Body of pancreas (tissue), 4 donors: ENCODE measurements around the gene C3orf52.

Source experiments
- POLR2A ChIP-seq, 3 donors: fragments of 450-650 bp; IDR thresholded peaks; one replicate each; pipeline ENCODE4 v1.6.1; 2016; ENCODE audit warnings: antibody characterized with exemption in 3 of 3, mild to moderate bottlenecking in 2 of 3
- TF ChIP-seq, protein P1 (sequence below), 7 experiments: fragments of 450-650 bp in 4 of 7; fragments of 200-600 bp in 3 of 7; sonication (generic) in 3 of 7; IDR thresholded peaks; one replicate each; pipeline ENCODE4 v1.5.1; 2016 to 2019; ENCODE audit warnings: antibody characterized with exemption in 7 of 7

DNA sequence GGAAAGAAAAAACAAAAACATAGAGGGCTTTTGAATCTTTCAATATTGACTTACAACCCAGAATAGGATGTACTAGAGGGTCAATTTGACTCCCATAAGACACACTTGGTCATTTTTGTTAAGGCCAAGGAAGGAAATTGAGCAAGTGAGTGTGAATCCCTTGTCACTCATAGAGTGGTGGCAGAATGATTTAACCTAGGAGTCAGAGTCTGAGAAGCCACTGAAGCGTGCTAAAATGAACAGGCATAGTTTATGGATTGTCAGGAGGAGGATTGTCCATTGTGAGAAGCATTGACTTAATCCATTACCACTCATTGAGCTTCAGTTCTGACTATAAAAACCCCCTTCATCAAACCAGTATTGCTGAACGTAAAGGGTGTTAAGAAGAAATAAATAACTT lies 55.1 kb downstream of the C3orf52 start:
- TF ChIP-seq, protein P1, sequence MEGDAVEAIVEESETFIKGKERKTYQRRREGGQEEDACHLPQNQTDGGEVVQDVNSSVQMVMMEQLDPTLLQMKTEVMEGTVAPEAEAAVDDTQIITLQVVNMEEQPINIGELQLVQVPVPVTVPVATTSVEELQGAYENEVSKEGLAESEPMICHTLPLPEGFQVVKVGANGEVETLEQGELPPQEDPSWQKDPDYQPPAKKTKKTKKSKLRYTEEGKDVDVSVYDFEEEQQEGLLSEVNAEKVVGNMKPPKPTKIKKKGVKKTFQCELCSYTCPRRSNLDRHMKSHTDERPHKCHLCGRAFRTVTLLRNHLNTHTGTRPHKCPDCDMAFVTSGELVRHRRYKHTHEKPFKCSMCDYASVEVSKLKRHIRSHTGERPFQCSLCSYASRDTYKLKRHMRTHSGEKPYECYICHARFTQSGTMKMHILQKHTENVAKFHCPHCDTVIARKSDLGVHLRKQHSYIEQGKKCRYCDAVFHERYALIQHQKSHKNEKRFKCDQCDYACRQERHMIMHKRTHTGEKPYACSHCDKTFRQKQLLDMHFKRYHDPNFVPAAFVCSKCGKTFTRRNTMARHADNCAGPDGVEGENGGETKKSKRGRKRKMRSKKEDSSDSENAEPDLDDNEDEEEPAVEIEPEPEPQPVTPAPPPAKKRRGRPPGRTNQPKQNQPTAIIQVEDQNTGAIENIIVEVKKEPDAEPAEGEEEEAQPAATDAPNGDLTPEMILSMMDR (IDR thresholded peaks at IDR 0.05): no peak
- no peak for TF ChIP-seq POLR2A (IDR thresholded peaks at IDR 0.05)
